Stimulated activated CD8-positive, alpha-beta memory T cell treated with anti-CD3 and anti-CD28 coated beads, Interleukin-12 subunit alpha, Interleukin-12 subunit beta, amount 100 ng/mL, for 1 hour (primary cell): ENCODE data around the gene PPP2R3B.
"Not testable (repeated sequence)": the region's sequence is repeated elsewhere in the genome, so short reads cannot be mapped to it uniquely, and the experiment has no call there.

Experiments
- DNase-seq: peaks from one replicate; pipeline ENCODE4 v3.0.0-alpha.2; 2020; ENCODE audit warnings: low read depth

The PPP2R3B gene

DNA sequence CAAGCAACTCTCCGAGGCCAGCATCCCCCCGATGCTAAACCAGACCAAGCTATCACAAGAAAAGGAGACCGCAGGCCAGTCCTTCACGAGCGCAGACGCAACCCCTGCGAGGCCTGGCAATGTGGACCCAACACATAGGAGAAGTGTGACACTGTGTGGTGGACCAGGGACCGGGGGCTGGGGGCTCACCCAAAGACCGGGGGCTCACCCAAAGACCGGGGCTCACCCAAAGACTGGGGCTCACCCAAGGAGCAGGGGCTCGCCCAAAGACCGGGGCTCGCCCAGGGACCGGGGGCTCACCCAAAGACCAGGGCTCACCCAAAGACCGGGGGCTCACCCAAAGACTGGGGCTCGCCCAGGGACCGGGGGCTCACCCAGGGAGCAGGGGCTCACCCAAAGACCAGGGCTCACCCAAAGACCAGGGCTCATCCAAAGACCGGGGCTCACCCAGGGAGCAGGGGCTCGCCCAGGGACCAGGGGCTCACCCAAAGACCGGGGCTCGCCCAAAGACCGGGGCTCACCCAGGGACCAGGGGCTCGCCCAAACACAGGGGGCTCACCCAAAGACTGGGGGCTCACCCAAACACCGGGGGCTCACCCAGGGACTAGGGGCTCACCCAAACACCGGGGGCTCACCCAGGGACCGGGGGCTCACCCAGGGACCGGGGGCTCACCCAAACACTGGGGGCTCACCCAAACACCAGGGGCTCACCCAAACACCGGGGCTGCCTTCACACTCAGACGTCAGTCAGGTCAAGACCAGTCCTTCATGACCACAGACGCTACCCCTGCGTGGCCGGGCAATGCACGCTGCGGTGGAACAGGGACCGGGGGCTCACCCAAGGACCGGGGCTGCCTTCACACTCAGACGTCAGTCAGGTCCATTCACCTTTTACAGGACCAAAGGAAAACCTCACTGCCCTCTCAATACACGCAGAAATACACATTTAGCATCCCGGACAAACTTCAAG is 32.9 kb downstream of the PPP2R3B start:
- DNase-seq: no peak

DNA sequence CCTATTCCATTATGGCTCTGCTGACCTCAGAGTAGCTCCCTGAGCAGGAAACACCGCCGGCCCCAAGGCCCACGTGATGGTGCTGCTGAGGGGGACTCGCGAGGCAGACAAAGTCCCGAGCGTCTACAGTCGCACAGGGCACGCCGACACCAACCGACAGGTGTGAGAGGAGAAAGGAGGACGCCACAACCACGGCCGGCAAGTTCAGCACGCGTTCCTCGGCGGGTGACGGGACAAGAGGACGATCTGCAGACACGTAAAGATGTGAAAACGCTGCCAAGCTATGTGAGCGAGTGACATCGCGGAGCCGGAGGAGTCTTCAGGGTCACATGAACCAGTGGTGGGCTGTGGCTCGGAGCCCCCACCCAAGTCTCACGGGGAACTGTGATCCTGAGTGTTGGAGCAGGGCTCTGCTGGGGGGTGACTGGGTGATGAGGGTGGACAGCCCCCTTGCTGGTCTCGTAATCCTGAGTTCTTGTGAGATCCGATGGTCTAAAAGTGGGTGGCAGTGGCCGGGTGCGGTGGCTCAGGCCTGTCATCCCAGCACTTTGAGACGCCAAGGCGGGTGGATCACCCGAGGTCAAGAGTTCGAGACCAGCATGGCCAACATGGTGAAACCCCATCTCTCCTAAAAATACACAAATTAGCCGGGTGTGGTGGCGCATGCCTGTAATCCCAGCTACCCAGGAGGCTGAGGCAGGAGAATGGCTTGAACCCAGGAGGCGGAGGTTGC is 34.0 kb downstream of the PPP2R3B start:
- DNase-seq: no peak

GRCh38 chrX:352181-352580 is 34.5 kb downstream of the PPP2R3B start:
- no peak for DNase-seq

DNA sequence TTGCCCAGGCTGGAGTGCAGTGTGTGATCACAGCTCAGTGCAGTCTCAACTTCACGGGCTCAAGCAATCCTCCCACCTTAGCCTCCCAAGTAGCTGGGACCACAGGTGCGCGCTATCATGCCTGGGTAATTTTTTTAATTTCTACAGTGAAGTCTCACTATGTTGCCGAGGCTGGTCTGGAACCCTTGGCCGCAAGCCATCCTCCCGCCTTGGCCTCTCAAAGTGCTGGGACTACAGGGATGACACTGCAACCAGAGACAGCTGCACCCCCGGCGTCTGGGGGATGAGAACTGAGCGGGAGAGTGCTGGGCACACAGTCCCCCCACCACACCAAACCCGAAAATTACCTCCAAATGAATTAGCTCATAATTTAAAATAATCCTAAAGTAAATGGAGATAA is 35.0 kb downstream of the PPP2R3B start:
- DNase-seq: no peak

DNA sequence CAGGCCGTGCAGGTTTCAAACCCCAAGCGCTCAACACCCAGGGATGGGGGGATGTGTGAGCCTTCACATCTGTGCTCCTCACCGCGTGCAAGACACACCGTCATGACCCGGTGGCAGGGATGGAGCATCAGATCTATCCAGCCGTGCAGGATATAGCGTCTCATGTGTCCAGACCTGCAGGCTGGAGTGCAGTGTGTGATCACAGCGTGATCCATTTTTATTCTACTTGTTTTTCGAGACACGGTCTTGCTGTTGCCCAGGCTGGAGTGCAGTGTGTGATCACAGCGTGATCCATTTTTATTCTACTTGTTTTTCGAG is 35.4 kb downstream of the PPP2R3B start:
- not testable (repeated sequence) for DNase-seq

- DNase-seq: no peak
These were observed 36.0 kb downstream of the PPP2R3B start for GRCh38 chrX:350534-351323.

- DNase-seq: no peak
These were observed 36.6 kb downstream of the PPP2R3B start for GRCh38 chrX:350148-350533.

DNA sequence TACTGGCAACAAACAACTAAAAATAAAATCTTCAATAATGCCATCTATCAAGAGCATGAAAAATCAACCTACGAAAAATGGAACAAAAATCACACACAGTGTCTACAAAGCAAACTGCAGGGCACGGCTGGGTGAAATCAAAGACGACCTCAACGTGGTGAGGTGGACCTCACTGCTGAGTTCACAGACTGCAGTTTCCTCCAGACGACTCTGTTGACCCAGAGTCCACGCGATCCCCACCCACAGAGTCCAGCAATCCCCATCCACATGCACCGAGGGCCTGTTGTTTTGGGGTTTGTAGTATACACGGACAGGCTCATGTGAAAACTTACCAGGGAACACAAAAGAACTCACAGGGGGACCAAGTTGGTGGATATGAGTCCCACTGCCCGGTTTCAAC is 37.0 kb downstream of the PPP2R3B start:
- DNase-seq: no peak

- DNase-seq: no peak
These were observed 37.5 kb downstream of the PPP2R3B start for GRCh38 chrX:349196-349595.

DNA sequence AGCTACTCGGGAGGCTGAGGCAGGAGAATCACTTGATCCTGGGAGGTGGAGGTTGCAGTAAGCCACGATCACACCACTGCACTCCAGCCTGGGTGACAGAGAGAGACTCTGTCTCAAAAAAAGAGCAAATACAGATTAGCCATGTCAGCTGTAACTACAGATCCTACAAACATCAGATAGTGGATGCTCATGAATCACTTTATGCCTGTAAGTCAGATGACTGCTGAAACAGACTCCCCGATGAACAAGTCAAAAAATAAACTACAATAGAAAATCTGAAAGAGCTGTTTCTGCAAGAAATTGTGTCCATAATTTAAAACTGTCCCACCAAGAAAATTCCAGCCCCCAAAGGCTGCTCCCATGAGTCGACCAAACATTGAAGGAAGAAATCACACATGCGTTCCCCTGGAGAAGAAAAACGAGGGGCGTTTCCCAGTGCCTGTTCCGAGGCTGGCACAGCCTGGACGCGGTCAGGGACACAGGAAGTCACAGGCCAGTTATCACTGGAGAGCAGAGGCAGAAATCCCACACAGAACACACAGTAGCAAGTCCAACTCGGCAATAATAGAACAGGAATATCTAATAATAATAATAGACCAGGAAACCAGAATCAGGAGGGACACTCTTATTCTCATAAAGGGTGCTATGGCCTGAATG is 38.1 kb downstream of the PPP2R3B start:
- no peak for DNase-seq

DNA sequence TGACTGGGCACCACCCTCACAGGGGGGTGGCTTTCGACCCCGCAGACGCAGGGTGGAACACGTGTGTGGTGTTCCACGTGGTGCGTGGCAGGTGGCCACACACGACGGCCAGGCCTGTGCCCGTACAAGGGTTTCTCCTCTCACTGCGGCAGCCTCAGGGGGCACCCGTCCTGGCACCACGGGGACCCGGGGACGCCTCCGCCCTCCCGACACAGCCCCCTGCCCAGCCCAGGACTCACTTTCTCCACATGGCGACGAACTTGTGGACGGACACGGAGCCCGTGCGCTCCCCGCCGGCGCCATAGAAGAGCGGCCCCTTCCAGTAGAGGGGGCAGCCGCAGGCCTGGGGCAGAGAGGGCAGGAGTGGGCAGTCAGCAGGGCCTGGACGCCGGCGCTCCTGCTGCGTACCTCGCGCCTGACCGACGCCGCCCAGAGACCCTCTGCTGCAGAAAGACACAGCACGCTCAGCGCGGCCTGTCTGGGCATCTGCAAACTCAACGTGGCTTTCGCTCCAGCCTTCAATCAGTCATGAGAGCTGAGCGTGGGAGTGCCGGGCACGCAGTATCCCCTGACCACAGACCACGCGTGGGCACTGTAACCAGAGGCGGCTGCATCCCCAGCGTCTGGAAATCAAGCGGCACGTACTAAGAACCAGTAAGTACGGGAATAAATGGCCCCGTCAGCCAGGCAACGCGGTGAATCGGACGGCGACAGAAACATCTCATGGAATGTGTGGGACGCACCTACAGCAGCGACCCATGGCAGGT is 39.2 kb downstream of the PPP2R3B start:
- no peak for DNase-seq

DNA sequence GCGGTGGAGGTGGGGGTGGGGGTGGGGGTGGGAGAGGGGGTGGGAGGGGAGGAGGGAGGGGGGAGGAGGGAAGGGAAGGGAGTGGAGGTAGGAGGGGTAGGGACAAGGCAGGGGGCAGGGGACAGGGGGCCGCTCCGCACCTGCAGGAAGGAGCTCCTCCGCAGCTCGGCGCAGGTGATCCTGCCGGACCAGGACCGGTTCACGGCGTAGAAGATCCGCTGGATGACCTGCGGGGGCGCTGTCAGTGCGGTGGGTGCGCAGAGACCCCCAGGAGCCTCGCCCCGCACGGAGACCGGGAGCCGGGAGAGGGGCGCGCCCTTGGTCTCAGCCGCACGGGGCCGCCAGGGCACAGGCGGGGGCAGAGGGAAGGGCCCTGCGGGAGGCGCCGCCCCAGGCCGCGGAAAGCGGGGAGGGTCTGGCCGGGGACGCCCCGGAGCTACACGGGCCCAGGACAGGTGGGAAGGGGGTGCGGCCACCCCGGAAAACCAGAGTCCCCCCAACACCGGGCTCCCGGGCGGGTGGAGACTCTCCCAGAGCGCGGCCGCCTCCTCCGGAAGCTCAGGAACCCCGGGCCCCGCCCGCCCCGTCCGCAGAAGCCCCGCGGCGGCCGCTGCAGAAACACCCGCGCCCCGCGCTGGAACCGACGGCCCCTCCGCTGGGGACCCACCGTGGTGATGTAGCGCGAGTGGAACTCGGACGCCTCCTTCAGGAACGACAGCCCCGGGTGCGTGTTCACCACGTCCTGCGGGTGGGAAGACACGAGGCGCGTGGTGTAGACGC is 40.5 kb downstream of the PPP2R3B start:
- no peak for DNase-seq

GRCh38 chrX:345020-345925 is 41.4 kb downstream of the PPP2R3B start:
- no peak for DNase-seq

DNA sequence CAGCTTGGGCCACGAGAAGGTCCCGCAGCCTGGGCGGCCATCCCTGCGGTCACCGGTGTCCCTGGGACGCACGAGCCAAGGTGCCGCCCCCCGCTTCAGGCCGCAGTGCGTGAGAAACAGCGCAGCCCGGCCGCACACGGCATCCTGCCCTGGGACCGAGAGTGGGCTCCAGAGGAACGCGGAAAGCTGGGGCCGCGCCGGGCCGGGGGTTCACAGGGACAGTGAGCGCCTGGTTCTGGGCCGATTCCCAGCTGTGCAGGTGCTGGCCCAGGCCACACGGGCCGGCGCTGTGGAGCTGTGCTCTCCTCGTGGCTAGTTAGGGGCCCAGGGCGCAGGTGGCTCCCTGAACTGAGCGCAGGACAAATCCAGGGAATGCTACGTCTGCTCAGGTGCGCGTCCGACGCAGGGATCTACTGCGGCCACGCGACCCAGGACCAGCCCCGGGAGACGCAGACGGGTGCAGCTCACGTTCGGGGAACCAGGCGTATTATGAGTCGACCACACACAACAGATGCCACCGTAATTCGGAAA is 42.3 kb downstream of the PPP2R3B start:
- DNase-seq: no peak

- no peak for DNase-seq
These were observed 45.1 kb downstream of the PPP2R3B start for GRCh38 chrX:341541-342101.

- DNase-seq: no peak
These were observed 45.9 kb downstream of the PPP2R3B start for GRCh38 chrX:340641-341423.

DNA sequence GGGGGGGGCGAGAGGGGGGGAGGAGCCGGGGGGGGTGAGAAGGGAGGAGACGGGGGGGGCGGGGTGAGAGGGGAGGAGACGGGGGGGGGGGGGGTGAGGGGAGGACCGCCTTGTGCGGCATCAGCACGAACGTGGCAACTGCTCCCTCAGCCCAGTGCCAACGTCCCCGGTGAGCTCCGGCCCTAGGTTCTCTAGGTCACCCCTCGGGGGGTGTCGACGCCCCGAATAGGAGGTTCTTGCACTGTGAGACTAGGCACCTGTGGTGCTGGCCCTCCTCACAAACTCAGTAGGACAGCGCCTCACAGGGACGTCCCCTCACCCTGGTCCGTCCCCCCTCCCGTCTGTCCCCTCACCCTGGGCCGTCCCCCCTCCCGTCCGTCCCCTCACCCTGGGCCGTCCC is 46.6 kb downstream of the PPP2R3B start:
- DNase-seq: no peak

DNA sequence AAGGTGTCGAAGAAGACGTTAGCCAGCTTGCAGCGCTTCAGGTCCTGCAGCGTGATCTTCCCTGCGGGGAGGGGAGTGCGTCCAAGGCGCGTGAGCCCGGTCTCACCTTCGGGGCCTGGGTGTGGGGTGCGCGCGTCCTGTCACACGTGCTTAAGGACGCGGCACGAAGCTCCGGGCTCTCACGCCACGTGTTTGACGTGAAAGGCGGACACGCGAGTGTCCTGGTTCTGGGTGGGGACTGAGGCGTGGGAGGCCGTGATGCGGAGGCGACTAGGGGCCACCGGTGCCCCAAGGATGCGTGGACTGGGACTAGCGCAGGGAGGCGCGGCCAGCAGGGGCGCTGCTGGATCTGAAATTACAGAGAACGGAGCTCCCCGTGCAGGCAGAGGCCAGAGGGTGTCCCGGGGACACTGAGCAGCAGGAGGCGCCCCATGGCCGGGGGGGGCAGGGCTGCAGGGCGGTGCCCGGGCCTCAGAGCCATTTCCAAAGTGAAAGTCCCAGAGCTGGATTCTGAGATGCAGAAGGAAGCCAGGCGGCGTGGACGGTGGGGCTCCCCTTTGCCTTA is 47.8 kb downstream of the PPP2R3B start:
- DNase-seq: no peak
